SK-N-SH (cell line): ENCODE results near the gene DHX35. TPM values are rescaled to one million over a fixed set of nuclear protein-coding genes. Genes with fewer than 3 reads are reported as not detected.

Experiments used
- CTCF ChIA-PET: fragments of 300-600, 350-600 bp; formaldehyde crosslinking; extraction: SDS; loops from one replicate; lab custom pipeline; 2021; lab: Yijun Ruan, JAX
- POLR2A ChIA-PET: fragments of 350-600 bp; sonication (Branson Sonifier 250); formaldehyde crosslinking; extraction: SDS; loops from one replicate; lab custom pipeline; 2020; ENCODE audit warnings: antibody characterized with exemption, inconsistent platforms; lab: Yijun Ruan, JAX
- DNase-seq: peaks from one replicate; pipeline ENCODE4 v3.0.0; 2012
- H2AFZ ChIP-seq: fragments of 200-600 bp; sonication (generic); 2 replicates; pipeline ENCODE4 v1.8.1; 2016; ENCODE audit warnings: antibody characterized with exemption, mild to moderate bottlenecking, low read depth
- H3F3A ChIP-seq: fragments of 200-600 bp; sonication (generic); replicated peaks from 2 replicates; pipeline ENCODE3; 2016; ENCODE audit warnings: antibody characterized with exemption, mild to moderate bottlenecking; ENCODE audit not compliant: insufficient read depth
- H3K27ac ChIP-seq, 2 experiments: fragments of 200-500 bp in 1 of 2; fragments of 200-600 bp in 1 of 2; sonication (Bioruptor generic) in 1 of 2; sonication (generic), shearing (Covaris generic) in 1 of 2; 2 replicates each; pipeline versions ENCODE4 v1.5.1 to v1.6.1; 2014 to 2016; ENCODE audit warnings: low read depth in 2 of 2, inconsistent platforms in 1 of 2, low read length in 1 of 2, mild to moderate bottlenecking in 1 of 2, mixed read lengths in 1 of 2
- H3K27me3 ChIP-seq: fragments of 200-600 bp; sonication (generic), shearing (Covaris generic); 2 replicates; pipeline ENCODE4 v1.6.1; 2016; ENCODE audit warnings: mixed run types; ENCODE audit not compliant: insufficient read depth
- H3K36me3 ChIP-seq, 2 experiments: fragments of 200-500 bp in 1 of 2; fragments of 200-600 bp in 1 of 2; sonication (Bioruptor generic) in 1 of 2; sonication (generic) in 1 of 2; replicated peaks in 1 of 2; 2 replicates each; pipeline versions ENCODE3 to v1.5.1; 2014 to 2016; ENCODE audit warnings: low read length in 1 of 2, mild to moderate bottlenecking in 1 of 2; ENCODE audit not compliant: insufficient read depth in 2 of 2, control insufficient read depth in 1 of 2
- H3K4me1 ChIP-seq, 2 experiments: fragments of 200-500 bp in 1 of 2; fragments of 200-600 bp in 1 of 2; sonication (Bioruptor generic) in 1 of 2; sonication (generic), shearing (Covaris generic) in 1 of 2; 2 replicates each; pipeline versions ENCODE4 v1.5.1 to v1.6.1; 2014 to 2016; ENCODE audit warnings: low read depth in 1 of 2, low read length in 1 of 2, mixed run types in 1 of 2; ENCODE audit not compliant: insufficient read depth in 2 of 2, control insufficient read depth in 1 of 2
- H3K4me2 ChIP-seq: fragments of 200-600 bp; sonication (generic), shearing (Covaris generic); 2 replicates; pipeline ENCODE4 v1.6.1; 2017; ENCODE audit warnings: mixed run types
- H3K4me3 ChIP-seq, 2 experiments: fragments of 200-500 bp in 1 of 2; fragments of 200-600 bp in 1 of 2; sonication (Bioruptor generic) in 1 of 2; sonication (generic), shearing (Covaris generic) in 1 of 2; 2 replicates each; pipeline versions ENCODE4 v1.5.1 to v1.8.1; 2014 to 2016; ENCODE audit warnings: low read depth in 2 of 2, inconsistent platforms in 1 of 2, low read length in 1 of 2, mild to moderate bottlenecking in 1 of 2, mixed read lengths in 1 of 2, moderate library complexity in 1 of 2
- H3K79me2 ChIP-seq: fragments of 200-600 bp; sonication (generic); 2 replicates; pipeline ENCODE4 v1.8.1; 2017; ENCODE audit warnings: mild to moderate bottlenecking; ENCODE audit not compliant: insufficient read depth
- H3K9ac ChIP-seq: fragments of 200-600 bp; sonication (generic); 2 replicates; pipeline ENCODE4 v1.6.1; 2017; ENCODE audit warnings: mixed run types
- H3K9me2 ChIP-seq: fragments of 200-600 bp; sonication (generic); 2 replicates; pipeline ENCODE4 v1.6.1; 2017; ENCODE audit warnings: mixed run types
- H3K9me3 ChIP-seq: fragments of 200-600 bp; sonication (generic); 2 replicates; pipeline ENCODE4 v1.6.1; 2017; ENCODE audit warnings: mixed run types, mild to moderate bottlenecking, moderate library complexity
- H4K20me1 ChIP-seq: fragments of 200-600 bp; sonication (generic); 2 replicates; pipeline ENCODE4 v1.6.1; 2017; ENCODE audit warnings: mild to moderate bottlenecking, mixed run types; ENCODE audit not compliant: insufficient read depth
- ELF1 ChIP-seq: IDR thresholded peaks from 2 replicates; pipeline ENCODE4 v1.4.0; 2012
- EP300 ChIP-seq, 2 experiments: IDR thresholded peaks; 2 replicates each; pipeline versions ENCODE4 v1.4.0 to v1.6.1; 2012; ENCODE audit warnings: borderline replicate concordance in 1 of 2, low read depth in 1 of 2, low read length in 1 of 2
- FOXJ3 ChIP-seq: sonication (generic); formaldehyde crosslinking; IDR thresholded peaks from 2 replicates; pipeline ENCODE4 v1.5.1; 2020; ENCODE audit warnings: mild to moderate bottlenecking, missing genetic modification reagents
- GABPA ChIP-seq: IDR thresholded peaks from 2 replicates; pipeline ENCODE4 v1.4.0; 2012; ENCODE audit warnings: low read depth, mild to moderate bottlenecking
- GATA2 ChIP-seq: sonication (generic); formaldehyde crosslinking; IDR thresholded peaks from 2 replicates; pipeline ENCODE4 v1.5.0; 2020; ENCODE audit warnings: mild to moderate bottlenecking, missing genetic modification reagents
- JUND ChIP-seq: IDR thresholded peaks from 2 replicates; pipeline ENCODE4 v1.4.0; 2012
- MEF2A ChIP-seq: IDR thresholded peaks from 2 replicates; pipeline ENCODE4 v1.4.0; 2012; ENCODE audit warnings: low read depth, borderline replicate concordance
- MXI1 ChIP-seq: IDR thresholded peaks from 2 replicates; pipeline ENCODE4 v1.6.1; 2012; ENCODE audit warnings: mild to moderate bottlenecking, low read depth, low read length, improper control_type of control experiment
- NFIC ChIP-seq: IDR thresholded peaks from 2 replicates; pipeline ENCODE4 v1.4.0; 2012; ENCODE audit warnings: borderline replicate concordance
- NRF1 ChIP-seq: IDR thresholded peaks from 2 replicates; pipeline ENCODE4 v1.6.1; 2012; ENCODE audit warnings: low read depth, mild to moderate bottlenecking, low read length
- POLR2AphosphoS5 ChIP-seq: IDR thresholded peaks from 2 replicates; pipeline ENCODE4 v1.6.1; 2012; ENCODE audit warnings: low read depth, low read length
- RAD21 ChIP-seq: IDR thresholded peaks from 2 replicates; pipeline ENCODE4 v1.6.1; 2012; ENCODE audit warnings: mild to moderate bottlenecking, low read length
- RCOR1 ChIP-seq: fragments of 150-350 bp; IDR thresholded peaks from 2 replicates; pipeline ENCODE4 v1.6.1; 2017; ENCODE audit warnings: antibody characterized with exemption, low read length
- RFX5 ChIP-seq: IDR thresholded peaks from 2 replicates; pipeline ENCODE4 v1.6.1; 2012; ENCODE audit warnings: mild to moderate bottlenecking, improper control_type of control experiment, low read length
- RXRA ChIP-seq: IDR thresholded peaks from 2 replicates; pipeline ENCODE4 v1.4.0; 2012; ENCODE audit warnings: low read depth, mild to moderate bottlenecking, borderline replicate concordance
- TAF1 ChIP-seq: IDR thresholded peaks from 2 replicates; pipeline ENCODE4 v1.6.1; 2012; ENCODE audit warnings: low read depth, mild to moderate bottlenecking, low read length, moderate library complexity, borderline replicate concordance
- YY1 ChIP-seq: IDR thresholded peaks from 2 replicates; pipeline ENCODE4 v1.4.0; 2012; ENCODE audit warnings: low read depth, mild to moderate bottlenecking
- WGBS: methylation state at CpG from one replicate; pipeline ENCODE4 v1.1.6; 2017; ENCODE audit warnings: low lambda C conversion rate; 5-methylcytosine and 5-hydroxymethylcytosine counted together
- polyA plus RNA-seq, 3 experiments: library from polyadenylated mRNA; depleted of rRNA; stranded (reverse); fragments of >200 nt; gene quantifications; 2 replicates each; pipeline ENCODE4 v1.2.3, GENCODE V29; 2012
- TF ChIP-seq, protein P1 (sequence below): IDR thresholded peaks from 2 replicates; pipeline ENCODE4 v1.6.1; 2012; ENCODE audit warnings: mild to moderate bottlenecking, low read depth, low read length, moderate library complexity
- TF ChIP-seq, protein P2 (sequence below): IDR thresholded peaks from 2 replicates; pipeline ENCODE4 v1.4.0; 2012; ENCODE audit warnings: low read depth, borderline replicate concordance
- TF ChIP-seq, protein P3 (sequence below): fragments of 150-350 bp; IDR thresholded peaks from 2 replicates; pipeline ENCODE4 v1.6.1; 2017; ENCODE audit warnings: antibody characterized with exemption, low read length, low read depth, borderline replicate concordance
- TF ChIP-seq, protein P4 (sequence below): IDR thresholded peaks from 2 replicates; pipeline ENCODE4 v1.4.0; 2012; ENCODE audit warnings: low read depth
- TF ChIP-seq, protein P5 (sequence below): IDR thresholded peaks from 2 replicates; pipeline ENCODE4 v1.4.0; 2012; ENCODE audit warnings: low read depth, borderline replicate concordance

The DHX35 gene
- polyA plus RNA-seq, 1 of the 3 experiments (the other 2 are of a cell fraction) = 17.1 TPM

DNA sequence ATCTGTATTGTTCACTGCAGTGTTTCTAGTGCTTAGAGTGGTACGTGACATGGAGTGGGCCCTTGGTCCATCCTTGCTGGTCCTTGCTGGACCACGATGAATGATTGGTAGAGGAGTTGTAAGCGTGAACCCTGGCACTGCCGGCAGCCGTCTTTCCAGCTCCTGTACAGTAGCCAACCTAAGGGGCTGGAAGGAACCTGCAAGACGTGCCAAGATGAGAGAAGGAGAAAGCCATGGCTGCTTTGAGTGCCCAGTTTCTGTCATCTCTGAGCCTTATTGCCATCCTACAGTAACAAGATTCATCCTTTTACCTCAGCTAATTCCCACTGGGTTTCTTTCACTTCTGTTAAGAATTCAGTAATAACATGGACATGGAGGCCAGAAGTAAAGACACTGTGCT is 5.9 kb downstream of the DHX35 start (continued):
- TF ChIP-seq, protein P1, sequence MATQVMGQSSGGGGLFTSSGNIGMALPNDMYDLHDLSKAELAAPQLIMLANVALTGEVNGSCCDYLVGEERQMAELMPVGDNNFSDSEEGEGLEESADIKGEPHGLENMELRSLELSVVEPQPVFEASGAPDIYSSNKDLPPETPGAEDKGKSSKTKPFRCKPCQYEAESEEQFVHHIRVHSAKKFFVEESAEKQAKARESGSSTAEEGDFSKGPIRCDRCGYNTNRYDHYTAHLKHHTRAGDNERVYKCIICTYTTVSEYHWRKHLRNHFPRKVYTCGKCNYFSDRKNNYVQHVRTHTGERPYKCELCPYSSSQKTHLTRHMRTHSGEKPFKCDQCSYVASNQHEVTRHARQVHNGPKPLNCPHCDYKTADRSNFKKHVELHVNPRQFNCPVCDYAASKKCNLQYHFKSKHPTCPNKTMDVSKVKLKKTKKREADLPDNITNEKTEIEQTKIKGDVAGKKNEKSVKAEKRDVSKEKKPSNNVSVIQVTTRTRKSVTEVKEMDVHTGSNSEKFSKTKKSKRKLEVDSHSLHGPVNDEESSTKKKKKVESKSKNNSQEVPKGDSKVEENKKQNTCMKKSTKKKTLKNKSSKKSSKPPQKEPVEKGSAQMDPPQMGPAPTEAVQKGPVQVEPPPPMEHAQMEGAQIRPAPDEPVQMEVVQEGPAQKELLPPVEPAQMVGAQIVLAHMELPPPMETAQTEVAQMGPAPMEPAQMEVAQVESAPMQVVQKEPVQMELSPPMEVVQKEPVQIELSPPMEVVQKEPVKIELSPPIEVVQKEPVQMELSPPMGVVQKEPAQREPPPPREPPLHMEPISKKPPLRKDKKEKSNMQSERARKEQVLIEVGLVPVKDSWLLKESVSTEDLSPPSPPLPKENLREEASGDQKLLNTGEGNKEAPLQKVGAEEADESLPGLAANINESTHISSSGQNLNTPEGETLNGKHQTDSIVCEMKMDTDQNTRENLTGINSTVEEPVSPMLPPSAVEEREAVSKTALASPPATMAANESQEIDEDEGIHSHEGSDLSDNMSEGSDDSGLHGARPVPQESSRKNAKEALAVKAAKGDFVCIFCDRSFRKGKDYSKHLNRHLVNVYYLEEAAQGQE = no peak
- TF ChIP-seq GABPA (no peak), RAD21 (no peak), JUND (no peak), ELF1 (no peak), POLR2AphosphoS5 (no peak), RXRA (no peak)
- TF ChIP-seq, protein P2, sequence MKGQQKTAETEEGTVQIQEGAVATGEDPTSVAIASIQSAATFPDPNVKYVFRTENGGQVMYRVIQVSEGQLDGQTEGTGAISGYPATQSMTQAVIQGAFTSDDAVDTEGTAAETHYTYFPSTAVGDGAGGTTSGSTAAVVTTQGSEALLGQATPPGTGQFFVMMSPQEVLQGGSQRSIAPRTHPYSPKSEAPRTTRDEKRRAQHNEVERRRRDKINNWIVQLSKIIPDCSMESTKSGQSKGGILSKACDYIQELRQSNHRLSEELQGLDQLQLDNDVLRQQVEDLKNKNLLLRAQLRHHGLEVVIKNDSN = no peak

DNA sequence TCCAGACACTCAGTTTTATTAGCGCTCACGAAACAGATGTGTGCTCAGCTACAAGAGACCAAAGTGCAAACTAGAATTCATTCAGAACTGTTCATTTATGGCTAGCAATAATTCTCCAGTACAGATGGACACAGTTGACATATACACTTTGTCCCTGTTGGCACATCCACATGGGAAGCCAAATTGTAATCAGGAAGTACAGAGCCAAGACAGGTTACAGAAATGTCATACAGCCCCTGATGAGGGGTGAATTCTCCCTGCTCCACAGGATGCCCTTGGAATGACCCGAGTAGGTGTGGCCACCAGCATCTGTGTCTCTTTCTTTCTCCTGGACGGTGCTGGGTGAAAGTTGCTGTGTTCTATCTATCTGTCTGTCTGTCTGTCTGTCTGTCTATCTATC is 7.6 kb downstream of the DHX35 start:
- DNase-seq = no peak
- WGBS = 87% methylated on average over 4 of the region's 4 CpGs
- Histone ChIP-seq H3K27me3 (no peaks in the 10 kb centered on the region), H3K27ac (peak overlapping the region in 1 of 2 experiments; percentile 90; a peak in 2 of 4 replicates), H3F3A (peaks cover 11% of the 10 kb centered on the region), H2AFZ (no peak overlapping the region), H3K9me3 (no peaks in the 10 kb centered on the region), H3K4me1 (peaks cover 0 to 24% of the 10 kb centered on the region in 2 experiments; a peak in 1 of 4 replicates), H3K4me3 (no peak overlapping the region; a peak in 1 of 4 replicates), H4K20me1 (no peaks in the 10 kb centered on the region), H3K9ac (peak overlapping the region; percentile 47; the same call in 1 of the 2 replicates), H3K36me3 (peaks cover 19 to 33% of the 10 kb centered on the region in 2 experiments), H3K4me2 (peak overlapping the region; percentile 59), H3K79me2 (peaks cover 59% of the 10 kb centered on the region), H3K9me2 (no peaks in the 10 kb centered on the region)
- ChIA-PET CTCF (no interaction called here), POLR2A (no interaction called here)
- TF ChIP-seq GABPA (no peak), FOXJ3 (CRISPR knock-in tag) (no peak), NRF1 (no peak), NFIC (no peak), YY1 (no peak), MEF2A (no peak), MXI1 (no peak), RFX5 (no peak), EP300 (IDR thresholded peaks at IDR 0.05; ENCODE audit: borderline replicate concordance in 1 of 2, low read depth in 1 of 2, low read length in 1 of 2) (no peak), RXRA (no peak), GATA2 (CRISPR knock-in tag) (no peak), RCOR1 (no peak), TAF1 (no peak)
- TF ChIP-seq, protein P3, sequence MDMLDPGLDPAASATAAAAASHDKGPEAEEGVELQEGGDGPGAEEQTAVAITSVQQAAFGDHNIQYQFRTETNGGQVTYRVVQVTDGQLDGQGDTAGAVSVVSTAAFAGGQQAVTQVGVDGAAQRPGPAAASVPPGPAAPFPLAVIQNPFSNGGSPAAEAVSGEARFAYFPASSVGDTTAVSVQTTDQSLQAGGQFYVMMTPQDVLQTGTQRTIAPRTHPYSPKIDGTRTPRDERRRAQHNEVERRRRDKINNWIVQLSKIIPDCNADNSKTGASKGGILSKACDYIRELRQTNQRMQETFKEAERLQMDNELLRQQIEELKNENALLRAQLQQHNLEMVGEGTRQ = no peak
- TF ChIP-seq, protein P4, sequence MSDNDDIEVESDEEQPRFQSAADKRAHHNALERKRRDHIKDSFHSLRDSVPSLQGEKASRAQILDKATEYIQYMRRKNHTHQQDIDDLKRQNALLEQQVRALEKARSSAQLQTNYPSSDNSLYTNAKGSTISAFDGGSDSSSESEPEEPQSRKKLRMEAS = no peak
- TF ChIP-seq, protein P5, sequence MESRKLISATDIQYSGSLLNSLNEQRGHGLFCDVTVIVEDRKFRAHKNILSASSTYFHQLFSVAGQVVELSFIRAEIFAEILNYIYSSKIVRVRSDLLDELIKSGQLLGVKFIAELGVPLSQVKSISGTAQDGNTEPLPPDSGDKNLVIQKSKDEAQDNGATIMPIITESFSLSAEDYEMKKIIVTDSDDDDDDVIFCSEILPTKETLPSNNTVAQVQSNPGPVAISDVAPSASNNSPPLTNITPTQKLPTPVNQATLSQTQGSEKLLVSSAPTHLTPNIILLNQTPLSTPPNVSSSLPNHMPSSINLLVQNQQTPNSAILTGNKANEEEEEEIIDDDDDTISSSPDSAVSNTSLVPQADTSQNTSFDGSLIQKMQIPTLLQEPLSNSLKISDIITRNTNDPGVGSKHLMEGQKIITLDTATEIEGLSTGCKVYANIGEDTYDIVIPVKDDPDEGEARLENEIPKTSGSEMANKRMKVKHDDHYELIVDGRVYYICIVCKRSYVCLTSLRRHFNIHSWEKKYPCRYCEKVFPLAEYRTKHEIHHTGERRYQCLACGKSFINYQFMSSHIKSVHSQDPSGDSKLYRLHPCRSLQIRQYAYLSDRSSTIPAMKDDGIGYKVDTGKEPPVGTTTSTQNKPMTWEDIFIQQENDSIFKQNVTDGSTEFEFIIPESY = no peak
